ENCODE results near the gene TRIO. TPM values are rescaled to one million over a fixed set of nuclear protein-coding genes. Genes with fewer than 3 reads are reported as not detected.

The TRIO gene
- total RNA-seq, 1 experiment from 2014 or later, result 116 TPM

DNA sequence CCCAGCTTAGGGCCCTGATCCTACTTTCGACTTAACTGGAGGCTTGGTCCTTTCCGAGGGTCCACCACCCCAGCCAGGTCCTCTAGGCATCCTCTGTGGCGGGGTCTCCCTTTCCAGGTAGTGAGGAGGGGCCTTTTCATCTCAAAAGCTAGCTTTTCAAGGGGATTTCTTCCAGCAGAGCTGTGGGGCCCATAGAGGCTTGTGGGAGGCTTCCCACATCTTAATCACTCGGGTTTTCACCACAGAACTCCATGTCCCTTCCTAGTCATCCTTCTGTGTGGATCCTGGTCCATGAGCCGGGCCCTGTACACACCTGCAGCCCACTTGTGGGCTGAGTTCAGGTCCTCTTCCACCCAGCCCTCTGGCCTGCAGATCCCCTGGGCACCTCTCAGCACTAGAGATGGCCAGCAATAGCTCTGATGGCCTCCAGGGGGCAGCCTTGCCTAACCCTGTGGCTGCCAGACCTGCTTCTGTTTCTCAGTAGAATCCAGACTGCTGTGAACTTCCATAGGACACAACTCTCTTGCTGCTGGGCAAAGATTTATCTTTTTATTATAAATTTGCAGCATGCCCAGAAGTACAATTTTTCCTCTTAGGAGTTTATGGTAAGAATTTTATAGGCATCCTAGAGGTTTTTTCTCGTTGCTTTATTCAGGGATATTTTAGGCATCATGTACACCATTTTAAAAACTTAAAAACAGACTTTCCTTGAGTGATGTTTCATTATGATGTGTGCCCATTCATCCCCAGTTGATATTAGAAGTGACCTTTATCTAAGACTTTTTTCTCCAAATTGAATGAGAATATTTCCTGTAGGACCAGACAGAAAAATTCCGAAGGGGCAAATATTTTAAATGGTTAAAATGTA is 208.9 kb downstream of the TRIO start:
- DNase-seq (ENCODE audit: low read depth), result peak; percentile 62

DNA sequence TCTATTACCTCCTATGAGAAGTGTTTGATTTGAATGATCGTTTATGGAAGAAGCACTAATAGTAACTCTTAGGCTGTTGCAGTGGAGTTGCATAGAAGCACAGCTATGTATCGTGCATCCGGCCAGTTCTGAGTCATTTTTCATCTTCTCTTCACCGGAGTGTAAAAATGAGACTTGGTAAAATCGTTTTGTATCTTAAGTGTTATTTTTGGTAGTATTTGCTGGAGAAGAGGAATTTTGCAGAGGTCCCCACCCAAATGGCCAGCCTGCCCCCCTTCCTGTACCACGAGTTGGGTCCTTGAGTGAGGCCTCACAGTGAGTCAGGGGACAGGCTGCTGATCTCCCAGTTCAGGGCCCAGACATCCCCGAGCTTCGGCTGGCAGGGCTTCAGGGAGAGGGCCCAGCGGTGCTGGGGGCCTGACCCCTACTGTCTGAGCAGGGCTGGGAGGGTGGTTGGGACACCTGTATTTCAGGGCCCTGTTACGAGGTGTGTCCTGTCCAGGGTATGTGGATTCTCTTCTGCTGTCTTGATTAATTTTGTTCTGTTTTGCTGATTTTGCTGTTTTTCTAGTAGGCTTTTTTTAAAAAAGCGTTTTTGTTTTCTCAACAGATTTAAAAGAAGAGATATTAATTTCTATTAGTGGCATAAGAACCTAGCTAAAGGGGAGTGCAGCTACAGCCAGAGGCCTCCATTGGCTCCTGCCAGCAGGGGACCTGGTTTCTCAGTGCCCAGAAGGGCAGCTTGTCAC is 210.8 kb downstream of the TRIO start:
- no peak for DNase-seq (ENCODE audit: low read depth)

DNA sequence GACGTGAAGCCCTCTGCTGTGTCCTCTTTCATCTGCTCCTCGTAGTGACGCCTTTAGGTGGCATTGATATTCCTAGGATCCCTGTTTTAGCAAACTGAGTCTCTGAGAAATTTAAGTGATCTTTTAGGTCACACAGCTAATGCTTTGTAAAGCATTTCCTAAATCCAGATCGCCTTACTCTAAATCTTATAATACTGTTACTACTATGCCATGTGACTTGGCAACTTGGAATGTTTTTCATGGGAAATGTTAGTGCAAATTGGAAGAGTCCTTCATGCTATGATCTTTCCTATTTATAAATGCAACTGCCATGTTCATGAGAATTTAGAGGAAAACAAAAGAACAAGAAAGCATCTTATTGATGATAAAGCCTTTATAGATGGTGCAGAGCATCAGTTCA is 212.2 kb downstream of the TRIO start:
- no peak for DNase-seq (ENCODE audit: low read depth)

DNA sequence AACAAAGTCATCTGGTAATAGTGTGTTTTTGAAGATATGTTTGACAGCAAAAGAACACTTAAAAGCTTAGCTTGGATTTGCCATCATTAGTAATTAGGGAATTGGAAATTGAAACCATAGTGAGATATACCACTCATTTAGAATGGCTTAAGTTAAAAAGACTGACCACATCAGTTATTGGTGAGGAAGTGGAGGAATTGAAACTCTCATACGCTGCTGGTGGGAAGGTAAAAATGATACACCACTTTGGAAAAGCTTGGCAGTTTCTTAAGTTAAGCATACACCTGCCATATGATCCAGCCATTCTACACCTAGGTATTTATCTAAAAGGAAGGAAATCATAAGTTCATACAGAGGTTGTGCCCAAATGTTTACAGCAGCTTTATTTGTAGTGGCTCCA is 213.2 kb downstream of the TRIO start:
- no peak for DNase-seq (ENCODE audit: low read depth)

GRCh38 chr5:14357441-14357840 is 214.3 kb downstream of the TRIO start:
- no peak for DNase-seq (ENCODE audit: low read depth)

GRCh38 chr5:14357851-14358250 is 214.7 kb downstream of the TRIO start:
- no peak for DNase-seq (ENCODE audit: low read depth)

- no peak for DNase-seq (ENCODE audit: low read depth)
These were observed 215.4 kb downstream of the TRIO start for GRCh38 chr5:14358536-14358935.

GRCh38 chr5:14359069-14360043 is 216.2 kb downstream of the TRIO start:
- no peak for DNase-seq (ENCODE audit: low read depth)

GRCh38 chr5:14362491-14362890 is 219.3 kb downstream of the TRIO start:
- DNase-seq (ENCODE audit: low read depth), result no peak

GRCh38 chr5:14364096-14364495 is 221.0 kb downstream of the TRIO start:
- DNase-seq (ENCODE audit: low read depth), result no peak

DNA sequence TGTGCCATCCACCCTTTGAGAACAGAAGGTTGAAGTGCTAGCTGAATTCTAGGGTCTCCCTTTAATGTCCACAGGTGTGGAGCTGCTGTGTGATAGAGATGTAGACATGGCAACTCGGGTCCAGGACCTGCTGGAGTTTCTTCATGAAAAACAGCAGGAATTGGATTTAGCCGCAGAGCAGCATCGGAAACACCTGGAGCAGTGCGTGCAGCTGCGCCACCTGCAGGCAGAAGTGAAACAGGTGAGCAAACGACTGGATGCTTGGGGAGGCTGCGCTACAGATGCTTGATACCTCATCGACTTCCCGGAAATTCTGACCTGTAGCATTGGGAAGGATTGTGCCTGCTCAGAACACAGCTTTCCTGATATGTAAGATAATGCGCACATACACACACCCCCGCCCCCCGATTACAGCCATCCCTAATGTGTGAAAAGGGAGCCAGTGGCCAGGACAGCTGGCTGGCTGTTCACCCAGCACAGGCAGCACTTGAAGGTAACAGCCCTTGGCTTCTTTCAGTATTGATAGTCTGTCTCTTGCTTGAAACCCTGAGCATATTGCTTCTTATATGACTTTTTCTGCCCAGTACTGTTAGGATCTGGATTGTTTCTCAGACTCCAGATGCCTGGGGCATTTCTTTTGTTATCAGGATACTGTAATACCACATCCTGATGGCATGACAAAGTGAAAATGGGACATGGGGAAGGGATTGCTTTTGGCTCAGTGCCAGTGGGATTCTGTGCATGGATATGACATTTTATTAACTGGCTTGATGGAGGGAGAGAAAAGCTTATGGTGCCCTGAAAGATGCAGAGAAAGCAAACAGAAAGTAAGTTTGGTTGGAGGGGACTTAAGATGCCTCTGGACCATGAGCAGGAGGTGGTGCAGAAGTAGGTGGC is 221.7 kb downstream of the TRIO start:
- DNase-seq (ENCODE audit: low read depth), result peak; percentile 53

GRCh38 chr5:14365831-14366430 is 222.8 kb downstream of the TRIO start:
- DNase-seq (ENCODE audit: low read depth), result peak; percentile 48

GRCh38 chr5:14366763-14367162 is 223.6 kb downstream of the TRIO start:
- no peak for DNase-seq (ENCODE audit: low read depth)

- DNase-seq (ENCODE audit: low read depth), result no peak
These were observed 224.2 kb downstream of the TRIO start for GRCh38 chr5:14367364-14367763.

DNA sequence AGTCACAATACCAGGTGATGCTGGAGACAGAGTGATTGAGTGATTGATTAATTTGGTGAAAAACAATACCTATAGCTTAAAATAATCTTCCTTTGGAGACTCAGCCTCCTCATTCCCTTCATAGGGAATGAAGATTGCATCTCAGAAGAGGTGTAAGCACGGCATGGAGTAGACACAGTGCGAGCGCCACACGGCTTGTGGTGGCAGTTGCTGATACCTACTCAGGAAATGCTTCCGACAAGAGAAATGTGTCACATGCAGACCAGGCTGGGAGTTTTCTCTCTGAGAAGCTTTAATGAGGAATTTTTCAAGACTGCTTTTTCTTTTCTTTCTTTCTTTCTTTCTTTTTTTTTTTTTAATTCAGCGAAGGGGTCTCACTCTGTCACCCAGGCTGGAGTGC is 226.6 kb downstream of the TRIO start:
- no peak for DNase-seq (ENCODE audit: low read depth)

DNA sequence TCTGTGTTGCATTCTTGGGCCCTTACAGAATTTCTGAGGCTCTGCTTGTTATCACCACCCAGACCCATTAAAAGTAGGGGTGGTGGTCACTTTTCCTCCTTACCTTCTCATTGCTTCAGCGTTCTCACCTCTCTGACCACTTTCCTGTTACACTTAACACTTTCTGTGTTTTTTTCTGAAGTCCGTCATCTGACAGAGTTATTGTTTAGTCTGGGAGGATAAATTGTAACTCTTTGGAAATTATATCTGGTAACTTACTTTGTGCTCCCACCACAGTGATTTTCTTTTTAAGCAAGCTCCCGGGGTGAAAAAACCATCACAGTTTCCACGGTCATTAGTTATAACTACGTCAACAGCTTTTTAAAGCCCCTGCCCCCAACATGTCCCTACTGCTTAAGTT is 227.2 kb downstream of the TRIO start:
- no peak for DNase-seq (ENCODE audit: low read depth)

DNA sequence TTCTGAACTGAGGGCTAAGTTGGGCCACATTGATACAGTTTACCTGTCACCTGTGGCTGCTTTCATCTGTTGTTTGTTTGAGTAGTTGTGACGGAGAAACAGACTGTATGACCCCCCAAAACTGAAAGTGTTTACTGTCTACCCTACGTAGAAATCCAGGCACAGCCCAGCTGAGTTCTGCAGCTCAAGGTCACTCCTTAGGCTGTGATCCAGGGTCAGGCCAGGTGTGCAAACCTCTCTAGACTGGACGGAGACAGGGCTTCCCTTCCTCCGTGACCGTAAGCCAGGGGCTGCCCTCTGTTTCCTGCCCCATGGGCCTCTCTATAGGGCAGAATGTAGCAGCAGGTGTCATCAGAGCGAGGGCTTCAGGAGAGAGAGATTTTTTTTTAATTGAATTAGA is 230.5 kb downstream of the TRIO start:
- no peak for DNase-seq (ENCODE audit: low read depth)

GRCh38 chr5:14374100-14374499 is 231.0 kb downstream of the TRIO start:
- DNase-seq (ENCODE audit: low read depth), result no peak

DNA sequence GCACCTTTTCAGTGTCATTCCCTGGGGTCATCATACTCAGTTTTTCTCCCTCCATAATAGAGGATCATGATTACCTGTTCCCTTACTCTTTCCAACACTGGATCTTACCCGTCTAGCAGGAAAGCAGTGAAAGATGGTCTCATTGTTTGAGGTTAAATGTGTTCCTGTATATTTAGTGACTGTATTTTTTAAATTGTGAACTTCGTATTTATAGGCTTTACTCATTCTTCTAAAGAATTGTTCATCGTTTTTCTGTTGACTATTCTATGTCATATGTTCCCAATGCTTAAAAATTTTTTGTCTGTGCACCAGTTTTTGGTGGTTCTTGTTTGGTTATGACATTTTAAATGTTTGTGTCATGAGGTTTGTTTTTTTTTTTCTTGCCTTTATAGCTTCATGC is 233.6 kb downstream of the TRIO start:
- no peak for DNase-seq (ENCODE audit: low read depth)

DNA sequence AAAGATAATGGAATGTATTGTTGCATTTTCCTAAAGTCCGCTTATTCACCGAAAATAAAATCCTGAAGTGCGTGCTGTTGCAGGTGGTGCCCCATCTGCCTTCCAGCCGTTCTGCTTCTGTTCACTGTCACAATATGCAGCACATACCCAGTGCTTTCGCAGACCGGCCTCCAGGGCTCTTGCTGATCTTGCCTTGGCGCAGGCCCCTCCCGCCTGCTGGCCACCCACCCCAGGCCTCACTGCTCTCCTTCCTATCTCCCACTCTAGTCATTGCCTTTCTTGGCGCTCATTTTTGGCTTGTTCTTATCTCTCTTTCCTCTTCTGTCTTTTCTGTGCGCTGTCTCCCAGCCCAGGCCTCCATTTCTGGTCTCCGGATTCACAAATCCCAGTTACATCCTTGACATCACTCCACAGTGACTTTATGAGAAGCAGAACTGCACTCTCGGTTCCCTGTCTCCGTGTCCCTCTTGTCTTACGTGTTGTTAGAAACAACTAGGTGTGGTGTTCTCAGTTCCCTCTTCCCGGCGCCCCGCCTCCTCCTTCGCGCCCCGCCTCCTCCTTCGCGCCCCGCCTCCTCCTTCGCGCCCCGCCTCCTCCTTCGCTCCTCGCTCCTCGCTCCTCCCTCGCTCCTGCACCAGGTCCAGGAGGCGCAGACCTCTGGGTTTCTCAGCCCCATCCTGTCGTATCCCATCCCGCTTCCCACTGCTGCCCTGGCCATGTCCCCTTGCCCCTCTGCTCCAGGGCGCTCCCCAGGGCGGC is 236.8 kb downstream of the TRIO start:
- DNase-seq (ENCODE audit: low read depth), result no peak
